ENCODE measurements around the gene CKAP2L. TPM values are rescaled to one million over a fixed set of nuclear protein-coding genes. Genes with fewer than 3 reads are reported as not detected.
A peak's percentile ranks its signal among the peaks of the same experiment; 100 is the strongest.

Gene CKAP2L
- total RNA-seq, 1 experiment from 2014 or later = 23.3 TPM

DNA sequence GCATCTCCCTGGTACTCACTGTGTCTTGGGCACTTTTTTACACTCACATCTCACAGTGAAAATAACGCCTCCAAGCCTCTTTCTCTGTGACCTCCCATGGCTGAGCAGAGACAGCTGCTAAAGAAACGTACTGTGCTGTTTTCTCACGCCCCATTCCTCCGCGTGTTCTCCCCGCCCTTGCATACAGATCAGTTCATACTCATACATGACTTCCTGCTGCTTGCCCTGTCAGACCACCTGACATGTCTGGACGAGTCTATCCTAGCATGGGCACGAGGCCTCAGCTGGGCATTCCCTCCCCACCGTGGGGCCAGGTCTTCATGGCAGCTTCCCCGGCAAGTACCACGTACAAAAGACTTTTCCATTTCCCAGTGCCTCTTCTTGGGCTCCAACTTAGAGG is 41.1 kb upstream of the CKAP2L start:
- no peak overlapping the region for H3K27ac ChIP-seq (ENCODE audit: insufficient read length, low read depth, low read length)
- H3K9me3 ChIP-seq (ENCODE audit: control insufficient read depth, low read depth, low read length) = no peaks in the 10 kb centered on the region
- H4K91ac ChIP-seq (ENCODE audit: insufficient read length, low read depth, low read length) = no peak overlapping the region
- H3K23ac ChIP-seq (ENCODE audit: insufficient read length, low read depth, low read length) = no peak overlapping the region
- H3K4ac ChIP-seq (ENCODE audit: low read depth, low read length) = no peak overlapping the region
- H2BK15ac ChIP-seq (ENCODE audit: low read depth, low read length) = no peak overlapping the region
- no peak overlapping the region for H2BK120ac ChIP-seq (ENCODE audit: low read depth, low read length, poor library complexity, severe bottlenecking)
- H3K79me2 ChIP-seq (ENCODE audit: insufficient read depth, low read length) = no peaks in the 10 kb centered on the region
- H4K5ac ChIP-seq (ENCODE audit: insufficient read length, low read depth, low read length) = no peak overlapping the region
- H3K4me2 ChIP-seq (ENCODE audit: insufficient read depth, insufficient read length, low read length) = no peak overlapping the region
- DNase-seq = no peak
- H3K4me3 Mint-ChIP-seq = no peak overlapping the region
- H3T11ph ChIP-seq (ENCODE audit: low read length) = no peak overlapping the region
- H3K56ac ChIP-seq (ENCODE audit: insufficient read length, low read depth, low read length) = no peak overlapping the region
- WGBS (ENCODE audit: extremely low coverage, insufficient read length, low lambda C conversion rate) = no CpG with 5 or more reads among the region's 11 CpGs
- H2AFZ ChIP-seq (ENCODE audit: low read length) = no peak overlapping the region
- no peak overlapping the region for H3K14ac ChIP-seq (ENCODE audit: insufficient read depth, low read length)
- TF ChIP-seq, protein P1, sequence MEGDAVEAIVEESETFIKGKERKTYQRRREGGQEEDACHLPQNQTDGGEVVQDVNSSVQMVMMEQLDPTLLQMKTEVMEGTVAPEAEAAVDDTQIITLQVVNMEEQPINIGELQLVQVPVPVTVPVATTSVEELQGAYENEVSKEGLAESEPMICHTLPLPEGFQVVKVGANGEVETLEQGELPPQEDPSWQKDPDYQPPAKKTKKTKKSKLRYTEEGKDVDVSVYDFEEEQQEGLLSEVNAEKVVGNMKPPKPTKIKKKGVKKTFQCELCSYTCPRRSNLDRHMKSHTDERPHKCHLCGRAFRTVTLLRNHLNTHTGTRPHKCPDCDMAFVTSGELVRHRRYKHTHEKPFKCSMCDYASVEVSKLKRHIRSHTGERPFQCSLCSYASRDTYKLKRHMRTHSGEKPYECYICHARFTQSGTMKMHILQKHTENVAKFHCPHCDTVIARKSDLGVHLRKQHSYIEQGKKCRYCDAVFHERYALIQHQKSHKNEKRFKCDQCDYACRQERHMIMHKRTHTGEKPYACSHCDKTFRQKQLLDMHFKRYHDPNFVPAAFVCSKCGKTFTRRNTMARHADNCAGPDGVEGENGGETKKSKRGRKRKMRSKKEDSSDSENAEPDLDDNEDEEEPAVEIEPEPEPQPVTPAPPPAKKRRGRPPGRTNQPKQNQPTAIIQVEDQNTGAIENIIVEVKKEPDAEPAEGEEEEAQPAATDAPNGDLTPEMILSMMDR (conservative IDR thresholded peaks at IDR 0.05) = no peak
- peak overlapping the region in 2 of 3 experiments; percentile 32 to 50; a peak in 2 of 7 replicates for H3K27ac Mint-ChIP-seq
- no peak overlapping the region for H2BK12ac ChIP-seq (ENCODE audit: insufficient read length, low read depth, low read length)
- H3K79me1 ChIP-seq (ENCODE audit: insufficient read depth, low read depth, low read length, poor library complexity, severe bottlenecking) = no peaks in the 10 kb centered on the region
- H3K9ac ChIP-seq (ENCODE audit: extremely low read depth, insufficient read length, low read length) = no peak overlapping the region
- no peaks in the 10 kb centered on the region for H3K27me3 ChIP-seq (ENCODE audit: insufficient read depth, low read length)
- peaks cover 14 to 16% of the 10 kb centered on the region in 2 experiments for H3K4me1 Mint-ChIP-seq
- H3K27me3 Mint-ChIP-seq (ENCODE audit: low read depth) = no peaks in the 10 kb centered on the region
- H3K23me2 ChIP-seq (ENCODE audit: insufficient read length, low read depth, low read length, poor library complexity, severe bottlenecking) = no peaks in the 10 kb centered on the region
- H4K8ac ChIP-seq (replicated peaks; ENCODE audit: insufficient read length, low read depth, low read length) = no peak overlapping the region
- no peak overlapping the region for H3K18ac ChIP-seq (ENCODE audit: insufficient read length, low read depth, low read length)
- no peak overlapping the region for H2AK5ac ChIP-seq (ENCODE audit: insufficient read length, low read length)
- peaks cover 0 to 8% (median 0%) of the 10 kb centered on the region in 3 experiments; a peak in 4 of 7 replicates for H3K36me3 Mint-ChIP-seq (ENCODE audit: insufficient read depth in 1 of 3, low read depth in 3 of 3)
- no peak overlapping the region for H2BK5ac ChIP-seq (ENCODE audit: insufficient read length, low read length)
- H3K9me3 Mint-ChIP-seq = peaks cover 0 to 3% of the 10 kb centered on the region in 2 experiments; a peak in 1 of 5 replicates
- H4K20me1 ChIP-seq (ENCODE audit: control insufficient read depth, insufficient read depth, insufficient read length) = no peaks in the 10 kb centered on the region
- no peak overlapping the region for H2BK20ac ChIP-seq (ENCODE audit: low read depth, low read length, poor library complexity, severe bottlenecking)
- no peaks in the 10 kb centered on the region for H3K4me1 ChIP-seq (ENCODE audit: insufficient read depth, low read length)
